Stimulated activated CD4-positive, alpha-beta T cell treated with anti-CD3 and anti-CD28 coated beads, Interleukin-2, amount 100 ng/mL, for 4 hours (primary cell): ENCODE results near the gene LLGL2.

ENCODE experiments used
- DNase-seq: peaks from one replicate; pipeline ENCODE4 v3.0.0-alpha.2; 2020; ENCODE audit warnings: low read depth

The LLGL2 gene

GRCh38 chr17:75492555-75493168 is 32.8 kb upstream of the LLGL2 start:
- no peak for DNase-seq

DNA sequence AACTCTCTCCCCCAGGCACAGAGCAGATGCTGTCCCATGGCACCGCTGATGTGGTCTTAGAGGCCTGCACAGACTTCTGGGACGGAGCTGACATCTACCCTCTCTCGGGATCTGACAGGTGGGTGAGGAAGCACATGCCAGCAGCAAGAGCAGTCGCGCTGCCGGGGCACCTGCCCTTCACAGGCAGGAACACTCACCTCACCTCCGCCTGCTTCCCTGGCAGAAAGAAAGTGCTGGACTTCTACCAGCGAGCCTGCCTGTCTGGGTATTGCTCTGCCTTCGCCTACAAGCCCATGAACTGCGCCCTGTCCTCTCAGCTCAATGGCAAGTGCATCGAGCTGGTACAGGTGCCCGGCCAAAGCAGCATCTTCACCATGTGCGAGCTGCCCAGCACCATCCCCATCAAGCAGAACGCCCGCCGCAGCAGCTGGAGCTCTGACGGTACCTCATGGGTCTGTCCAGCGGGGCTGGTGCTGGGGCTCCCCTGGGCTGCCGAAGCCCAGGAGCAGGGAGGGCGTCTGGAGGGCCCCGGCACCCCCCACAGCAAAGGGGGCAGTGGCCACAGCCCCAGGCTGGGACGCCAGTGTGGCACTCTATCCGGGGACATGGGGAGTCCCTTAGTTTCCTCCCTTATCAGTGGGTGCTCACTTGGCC is 31.9 kb upstream of the LLGL2 start:
- DNase-seq = no peak

DNA sequence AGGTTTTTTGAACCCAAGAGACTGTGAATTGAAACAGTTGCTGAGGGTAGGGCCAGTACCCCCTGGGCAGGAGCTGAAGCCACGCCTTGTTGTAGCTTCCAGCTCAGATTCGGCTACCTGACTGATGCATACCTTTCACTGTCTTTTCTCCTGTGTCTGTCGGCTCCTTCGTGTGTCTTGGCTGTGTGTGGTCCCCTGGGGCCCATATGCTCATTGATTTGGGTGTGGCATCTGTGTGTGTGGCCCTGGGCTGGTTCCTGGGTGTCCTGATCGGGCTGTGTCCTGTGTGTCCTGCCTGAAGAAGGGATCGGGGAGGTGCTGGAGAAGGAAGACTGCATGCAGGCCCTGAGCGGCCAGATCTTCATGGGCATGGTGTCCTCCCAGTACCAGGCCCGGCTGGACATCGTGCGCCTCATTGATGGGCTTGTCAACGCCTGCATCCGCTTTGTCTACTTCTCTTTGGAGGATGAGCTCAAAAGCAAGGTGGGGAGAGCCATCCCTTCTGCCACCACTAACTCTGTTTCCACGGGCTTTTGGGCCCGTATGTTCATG is 31.1 kb upstream of the LLGL2 start:
- no peak for DNase-seq

- no peak for DNase-seq
Observed at GRCh38 chr17:75496005-75496404, 29.5 kb upstream of the LLGL2 start.

- DNase-seq = no peak
Observed at GRCh38 chr17:75498039-75498725, 27.3 kb upstream of the LLGL2 start.

DNA sequence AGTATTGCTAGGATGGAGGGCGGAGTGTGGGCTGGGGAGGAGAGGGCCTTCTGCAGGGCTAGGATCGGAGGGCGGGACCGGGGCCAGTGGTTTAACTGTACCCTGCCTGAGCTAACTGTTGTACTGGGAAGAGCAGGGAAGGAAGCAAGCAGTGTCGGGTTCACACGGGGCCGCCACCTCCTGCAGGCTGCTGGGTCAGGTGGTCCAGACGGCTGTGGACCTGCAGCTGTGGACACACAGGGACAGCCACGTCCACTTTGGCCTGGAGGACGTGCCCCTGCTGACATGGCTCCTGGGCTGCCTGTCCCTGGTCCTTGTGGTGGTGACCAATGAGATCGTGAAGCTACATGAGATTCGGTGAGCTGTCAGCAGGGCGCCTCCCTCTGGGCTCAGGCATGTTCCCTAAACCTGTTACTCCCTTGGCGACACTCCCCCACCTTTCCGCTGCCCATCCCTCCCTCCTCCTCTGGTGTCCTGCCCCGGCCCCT is 26.7 kb upstream of the LLGL2 start:
- no peak for DNase-seq

DNA sequence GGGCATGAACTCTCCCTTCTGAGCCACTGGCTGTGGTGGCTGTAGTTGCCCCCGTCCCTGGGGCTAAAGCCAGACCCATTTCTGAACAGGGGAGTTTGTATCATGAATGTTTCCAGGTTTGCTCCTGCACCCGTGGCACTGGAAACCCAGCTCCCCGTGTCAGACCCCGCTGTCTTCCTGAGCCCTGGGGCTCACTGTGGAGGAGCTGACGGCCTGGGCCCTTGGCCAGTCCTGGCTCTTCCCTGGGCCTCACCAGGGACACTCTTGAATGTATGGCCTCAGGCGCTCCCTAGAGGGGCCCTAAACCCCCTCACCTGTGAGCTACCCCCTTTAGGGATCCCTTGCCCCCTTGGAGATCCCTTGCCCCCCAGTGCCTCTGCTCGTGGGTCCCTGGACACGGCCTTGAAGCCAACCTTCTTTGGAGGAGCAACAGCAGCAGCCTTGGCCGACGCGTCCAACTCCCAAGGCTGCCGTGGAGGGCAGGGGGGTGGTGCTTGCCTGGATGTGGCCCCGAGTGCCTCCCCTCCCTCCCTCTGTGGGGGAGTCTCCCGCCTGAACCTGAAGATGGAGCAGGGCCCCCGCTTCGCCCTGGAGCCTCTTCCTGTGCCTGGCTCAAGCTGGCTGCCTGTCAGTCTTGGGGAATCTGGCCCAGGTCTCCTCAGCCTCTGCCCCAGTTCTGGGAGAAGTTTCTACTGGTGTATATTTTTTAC is 26.0 kb upstream of the LLGL2 start:
- DNase-seq = no peak

DNA sequence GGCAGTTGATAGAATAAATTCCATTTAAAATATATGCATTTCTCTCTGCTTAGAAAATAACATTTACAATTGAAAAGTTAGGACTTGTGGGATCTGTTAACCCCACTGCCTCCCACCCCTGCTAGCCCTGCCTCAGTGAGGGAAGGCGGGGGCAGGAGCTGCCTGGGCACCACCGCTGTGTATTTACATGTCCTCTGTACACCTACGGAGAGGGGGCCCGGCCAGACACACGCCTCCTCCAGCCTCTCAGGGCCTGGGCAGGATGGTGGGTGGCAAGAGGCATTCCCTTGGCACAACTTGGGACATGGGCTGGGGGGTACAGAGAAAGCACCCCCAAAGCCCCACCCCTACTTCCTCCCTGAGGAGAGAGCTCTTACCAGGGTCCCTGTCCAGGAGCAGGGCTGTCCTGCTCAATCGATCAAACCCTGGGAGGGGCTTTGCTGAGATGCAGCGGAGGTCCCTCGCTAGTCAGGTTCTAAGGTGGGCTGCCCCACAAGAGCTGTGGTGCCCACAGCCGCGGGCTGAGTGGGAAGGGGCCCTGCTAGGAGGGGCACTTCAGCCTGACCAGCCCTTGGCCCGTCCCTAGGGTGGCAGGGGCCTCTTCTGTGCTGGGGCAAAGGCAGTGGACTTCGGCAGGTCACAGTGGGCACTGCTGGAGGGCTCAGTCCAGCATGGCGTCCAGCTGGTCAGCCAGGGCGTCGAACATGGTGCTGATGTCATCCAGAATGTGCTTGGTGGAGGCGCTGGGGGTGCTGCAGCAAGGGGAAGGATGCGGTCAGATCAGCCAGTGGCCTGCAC is 24.9 kb upstream of the LLGL2 start:
- no peak for DNase-seq

DNA sequence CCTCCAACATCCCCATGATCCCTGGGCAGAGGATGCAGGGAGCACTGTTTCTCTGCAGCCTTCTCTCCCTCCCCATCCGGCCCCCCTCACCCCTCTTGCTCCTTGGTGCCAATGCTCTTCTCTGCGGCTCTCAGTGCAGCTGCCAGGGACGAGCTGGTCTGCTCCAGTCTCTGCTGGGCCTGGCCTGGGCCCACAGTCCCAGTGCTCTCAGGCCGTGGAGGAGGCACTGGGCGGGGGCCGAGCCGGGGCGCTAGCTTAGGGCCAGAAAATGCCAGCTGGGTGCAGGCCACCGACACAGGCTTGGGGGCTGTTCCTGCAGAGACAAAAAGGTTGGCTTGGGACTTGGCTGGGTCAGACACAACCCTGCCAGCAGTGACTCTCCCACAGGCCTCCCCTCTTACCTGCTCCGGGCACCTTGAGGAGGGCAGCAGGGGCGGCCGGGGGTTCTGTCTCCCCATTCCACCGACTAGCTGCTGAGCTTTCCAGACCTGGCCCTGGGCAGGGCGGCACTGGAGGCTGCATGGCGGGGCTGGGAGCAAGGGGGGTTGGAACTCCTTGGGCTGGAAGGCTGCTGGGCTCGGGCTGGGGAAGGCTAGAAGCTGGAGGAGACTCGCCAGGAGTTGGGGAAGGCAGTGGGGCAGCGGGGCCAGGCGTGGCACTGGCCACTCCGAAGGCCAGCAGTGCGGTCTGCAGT is 24.0 kb upstream of the LLGL2 start:
- no peak for DNase-seq

DNA sequence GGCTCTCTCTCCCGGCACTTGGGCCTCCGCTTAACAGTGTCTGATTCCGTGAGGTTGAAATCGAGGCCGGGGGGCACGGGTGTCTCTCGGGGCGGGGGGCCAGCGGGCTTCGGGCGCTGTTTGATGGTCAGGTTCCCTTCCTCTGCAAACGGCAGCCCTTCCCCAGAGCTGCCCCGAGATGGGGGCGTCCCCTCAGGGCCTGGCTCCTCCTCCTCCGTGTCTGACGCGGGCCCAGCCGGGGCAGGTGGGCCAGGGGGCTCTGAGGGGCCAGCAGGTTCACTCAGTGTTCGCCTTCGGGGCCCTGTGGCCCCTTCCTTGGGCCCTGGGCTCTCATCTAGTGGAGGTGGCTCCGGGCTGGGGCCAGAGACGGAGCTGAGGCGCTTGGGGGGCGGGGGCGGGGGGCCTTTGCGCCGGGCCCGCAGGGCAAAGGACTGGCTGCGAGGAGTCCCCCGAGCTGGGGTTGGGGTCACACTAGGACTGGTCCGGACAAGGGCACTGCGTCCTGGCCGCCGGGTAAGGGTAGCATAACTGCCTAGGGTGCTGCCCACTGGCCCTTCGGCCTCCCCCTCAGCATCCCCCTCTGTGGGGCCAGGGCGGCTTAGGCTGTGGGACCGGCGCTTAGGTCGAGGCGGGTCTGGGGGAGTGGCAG is 23.3 kb upstream of the LLGL2 start:
- no peak for DNase-seq

- no peak for DNase-seq
Observed at GRCh38 chr17:75502721-75503329, 22.7 kb upstream of the LLGL2 start.

DNA sequence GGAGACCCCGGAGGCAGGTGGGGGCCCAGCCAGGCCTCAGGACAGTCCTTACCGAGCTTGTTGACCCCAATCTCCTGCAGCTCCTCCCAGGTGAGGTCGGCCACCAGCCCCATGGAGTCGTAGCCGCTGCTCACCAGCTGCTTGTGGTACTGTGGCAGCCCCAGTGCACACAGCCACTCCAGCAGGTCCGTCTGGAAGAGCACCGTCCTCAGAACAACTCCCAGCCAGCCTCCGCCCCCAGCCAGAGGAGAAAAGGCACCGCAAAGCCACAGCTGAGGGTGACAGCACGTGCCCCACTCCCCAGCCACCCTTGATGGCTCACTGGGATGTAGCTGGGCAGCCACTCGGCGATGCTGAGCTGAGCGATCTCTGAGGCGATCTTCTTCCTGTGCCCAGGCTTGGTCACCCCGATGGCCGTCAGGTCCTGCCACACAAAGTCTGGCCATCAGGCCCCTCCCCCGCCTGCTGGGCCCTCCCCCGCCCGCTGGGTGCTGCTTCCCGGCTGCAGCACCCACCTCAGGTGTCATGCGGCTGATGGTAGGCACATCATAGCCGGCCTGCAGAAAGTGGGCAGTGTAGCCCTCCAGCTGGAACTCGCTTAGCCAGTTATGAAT is 22.1 kb upstream of the LLGL2 start:
- DNase-seq = no peak

- no peak for DNase-seq
Observed at GRCh38 chr17:75503976-75504346, 21.5 kb upstream of the LLGL2 start.

DNA sequence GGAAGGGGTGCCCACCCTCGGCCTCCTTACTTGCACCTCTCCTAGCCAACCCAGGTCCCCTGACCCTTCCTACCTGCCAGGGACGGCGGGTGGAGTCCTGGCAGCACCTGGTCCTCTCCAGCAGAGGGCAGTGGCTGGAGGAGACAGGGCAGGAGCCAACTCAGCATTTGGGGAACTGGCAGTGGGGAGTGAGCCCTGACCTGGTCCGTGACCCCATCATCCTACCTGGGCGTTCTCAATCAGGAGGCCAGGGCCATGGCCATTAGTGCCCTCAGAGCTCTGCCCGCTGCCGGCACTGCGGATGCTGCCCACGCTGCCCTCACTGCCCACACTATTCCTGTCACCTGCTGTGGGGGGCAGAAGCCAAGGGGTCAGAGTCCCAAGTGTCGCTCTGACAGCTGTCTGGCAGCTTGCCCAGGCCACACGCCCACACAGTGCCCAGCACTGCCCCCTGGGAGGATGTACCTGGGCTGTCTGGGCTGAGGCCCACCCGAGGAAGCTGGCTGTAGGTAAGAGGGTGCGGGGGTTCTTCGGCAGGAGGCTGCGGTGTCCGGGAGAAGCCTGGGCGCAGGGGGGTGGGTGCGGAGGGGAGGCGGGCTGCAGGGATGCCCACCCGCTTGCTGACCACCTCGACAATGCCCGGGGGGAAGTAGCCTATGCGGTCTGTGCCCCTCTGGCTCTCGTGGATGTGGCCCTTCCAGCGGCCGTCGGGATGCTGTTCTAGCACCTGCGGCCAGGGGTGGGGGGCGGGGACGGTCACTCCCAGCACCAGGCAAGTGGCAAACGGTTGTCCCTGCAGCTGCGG is 20.9 kb upstream of the LLGL2 start:
- no peak for DNase-seq

DNA sequence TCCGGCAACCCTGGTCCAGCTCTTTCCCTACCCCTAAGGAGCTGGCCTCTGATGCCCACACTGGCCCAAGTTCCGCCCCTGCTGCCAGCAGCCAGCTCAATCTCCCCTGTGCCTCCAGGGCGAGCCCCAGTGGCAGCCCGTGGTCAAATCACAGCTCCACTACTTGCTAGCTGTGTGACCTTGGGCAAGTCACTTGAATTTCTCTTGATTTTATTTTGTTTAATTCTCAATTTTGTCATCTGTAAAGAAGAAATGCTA is 20.4 kb upstream of the LLGL2 start:
- DNase-seq = no peak

GRCh38 chr17:75505640-75506039 is 19.9 kb upstream of the LLGL2 start:
- no peak for DNase-seq

DNA sequence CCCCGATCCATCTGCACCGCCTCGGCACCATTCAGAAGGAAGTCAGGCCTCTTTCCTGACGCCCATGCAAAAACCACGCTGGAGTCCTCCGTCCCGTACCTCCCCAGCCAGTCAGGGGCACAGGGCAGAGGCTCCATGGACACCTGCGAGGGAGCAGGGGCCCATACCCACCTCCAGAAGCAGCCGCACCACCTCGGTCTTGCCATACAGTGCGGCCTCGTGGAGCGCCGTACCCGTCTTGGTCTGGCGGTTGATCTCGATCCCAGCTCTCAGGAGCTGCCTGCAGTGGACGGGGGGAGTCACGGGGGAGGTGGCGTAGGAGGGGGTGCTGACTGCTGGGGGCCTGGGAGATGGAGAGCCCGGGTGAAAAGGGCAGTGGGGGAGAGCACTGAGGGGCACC is 19.4 kb upstream of the LLGL2 start:
- DNase-seq = no peak

- DNase-seq = no peak
Observed at GRCh38 chr17:75506888-75507287, 18.6 kb upstream of the LLGL2 start.
